Neural progenitor cell (in vitro differentiated cells): ENCODE measurements around the gene TMEM126B.

Source experiments
- CTCF ChIP-seq: fragments of 200-600 bp; sonication (generic); IDR thresholded peaks from 2 replicates; pipeline ENCODE4 v1.5.1; 2017; ENCODE audit warnings: antibody characterized with exemption, mild to moderate bottlenecking
- EZH2 ChIP-seq: fragments of 200-600 bp; sonication (generic); IDR thresholded peaks from 2 replicates; pipeline ENCODE4 v1.6.1; 2017; ENCODE audit warnings: antibody characterized with exemption, mild to moderate bottlenecking, moderate library complexity

GRCh38 chr11:85668157-85668556 lies 39.8 kb downstream of the TMEM126B start:
- no peak for TF ChIP-seq CTCF
- no peak for TF ChIP-seq EZH2
